PC-3 (cell line): Measurements from ENCODE around the gene MYO9A.

ENCODE experiments used
- CTCF ChIP-seq: fragments of 300-600 bp; sonication (generic); conservative IDR thresholded peaks from 2 replicates; pipeline ENCODE4 v1.5.1; 2017; ENCODE audit warnings: antibody characterized with exemption, low read depth, mild to moderate bottlenecking, low read length
- EZH2 ChIP-seq: fragments of 300-600 bp; sonication (generic); IDR thresholded peaks from one replicate; pipeline ENCODE4 v1.6.1; 2017; ENCODE audit warnings: antibody characterized with exemption, mild to moderate bottlenecking, low read length; ENCODE audit not compliant: unreplicated experiment
- EZH2phosphoT487 ChIP-seq: fragments of 300-600 bp; sonication (generic); IDR thresholded peaks from 2 replicates; pipeline ENCODE4 v1.6.1; 2018; ENCODE audit warnings: mild to moderate bottlenecking, antibody characterized with exemption, low read length, borderline replicate concordance

GRCh38 chr15:71776304-71776703, 341.6 kb downstream of the MYO9A start:
- TF ChIP-seq EZH2phosphoT487 (no peak), CTCF (no peak), EZH2 (no peak)
